Hematopoietic multipotent progenitor cell treated with erythropoietin and hydrocortisone succinate and interleukin-3 and kit ligand, for 6 days (in vitro differentiated cells): ENCODE data around the gene LHX2.

Experiments
- DNase-seq: peaks from one replicate; pipeline ENCODE4 v3.0.0-alpha.2; 2015

LHX2 gene

GRCh38 chr9:124035001-124035650, 23.6 kb downstream of the LHX2 start:
- no peak for DNase-seq

GRCh38 chr9:124036578-124036977, 25.0 kb downstream of the LHX2 start:
- no peak for DNase-seq

- DNase-seq: no peak
Observed at GRCh38 chr9:124037790-124038189, 26.2 kb downstream of the LHX2 start.

GRCh38 chr9:124038239-124038638, 26.7 kb downstream of the LHX2 start:
- no peak for DNase-seq

- no peak for DNase-seq
Observed at GRCh38 chr9:124038790-124039633, 27.4 kb downstream of the LHX2 start.

- no peak for DNase-seq
Observed at GRCh38 chr9:124040186-124040931, 28.8 kb downstream of the LHX2 start.

- DNase-seq: no peak
Observed at GRCh38 chr9:124040935-124041816, 29.6 kb downstream of the LHX2 start.

GRCh38 chr9:124041817-124042116, 30.2 kb downstream of the LHX2 start:
- no peak for DNase-seq

GRCh38 chr9:124042201-124042721, 30.7 kb downstream of the LHX2 start:
- DNase-seq: no peak

- no peak for DNase-seq
Observed at GRCh38 chr9:124044448-124044847, 32.9 kb downstream of the LHX2 start.

GRCh38 chr9:124045076-124045829, 33.7 kb downstream of the LHX2 start:
- DNase-seq: no peak

GRCh38 chr9:124045830-124046177, 34.2 kb downstream of the LHX2 start:
- no peak for DNase-seq

- no peak for DNase-seq
Observed at GRCh38 chr9:124046189-124046588, 34.6 kb downstream of the LHX2 start.

GRCh38 chr9:124047251-124047672, 35.7 kb downstream of the LHX2 start:
- no peak for DNase-seq

- no peak for DNase-seq
Observed at GRCh38 chr9:124050955-124051354, 39.4 kb downstream of the LHX2 start.

GRCh38 chr9:124052401-124052800, 40.8 kb downstream of the LHX2 start:
- DNase-seq: no peak

- DNase-seq: peak; percentile 92
Observed at GRCh38 chr9:124054582-124055227, 43.1 kb downstream of the LHX2 start.

GRCh38 chr9:124060844-124061605, 49.5 kb downstream of the LHX2 start:
- DNase-seq: no peak

- DNase-seq: peak; percentile 45
Observed at GRCh38 chr9:124062172-124062571, 50.6 kb downstream of the LHX2 start.

GRCh38 chr9:124066783-124067577, 55.4 kb downstream of the LHX2 start:
- no peak for DNase-seq
